ENCODE data around the gene ELMO1. TPM values are rescaled to one million over a fixed set of nuclear protein-coding genes. Genes with fewer than 3 reads are reported as not detected.

ELMO1 gene
- total RNA-seq, 1 experiment from 2014 or later: 7.8 TPM

DNA sequence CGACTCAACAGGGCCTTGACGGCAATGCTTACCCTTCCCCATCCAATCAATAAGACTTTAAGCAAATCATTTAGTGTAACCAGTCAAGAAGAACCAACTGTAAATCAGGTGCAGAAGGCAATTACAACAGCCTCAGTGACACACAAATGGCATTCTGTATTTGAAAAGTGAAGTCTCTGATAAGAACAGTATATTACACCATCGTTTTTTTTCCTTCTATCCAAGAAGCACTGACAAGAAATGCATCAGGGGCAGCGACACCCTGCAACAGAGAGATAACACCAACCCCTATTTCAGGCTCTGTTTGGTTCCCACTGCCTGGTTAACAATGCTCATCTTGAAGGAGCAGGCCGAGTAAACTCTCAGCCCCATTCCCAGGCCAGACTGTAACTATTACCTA lies 520.4 kb downstream of the ELMO1 start:
- Mint-ChIP-seq H3K9me3 (no peaks in the 10 kb centered on the region), H3K4me3 (no peak overlapping the region), H3K27ac (no peak overlapping the region), H3K4me1 (peaks cover under 1% of the 10 kb centered on the region in 2 experiments), H3K27me3 (ENCODE audit: low read depth) (no peaks in the 10 kb centered on the region; the same call in 1 of the 2 replicates), H3K36me3 (ENCODE audit: insufficient read depth in 1 of 3, low read depth in 3 of 3) (no peaks in the 10 kb centered on the region; a peak in 1 of 7 replicates)
- Histone ChIP-seq H3K9me3 (ENCODE audit: control insufficient read depth, low read depth, low read length) (no peaks in the 10 kb centered on the region), H3K4me1 (ENCODE audit: insufficient read depth, low read length) (no peaks in the 10 kb centered on the region), H3K4me2 (ENCODE audit: insufficient read depth, insufficient read length, low read length) (no peak overlapping the region), H3K79me1 (ENCODE audit: insufficient read depth, low read depth, low read length, poor library complexity, severe bottlenecking) (no peaks in the 10 kb centered on the region), H3K14ac (ENCODE audit: insufficient read depth, low read length) (no peak overlapping the region), H3K9ac (ENCODE audit: extremely low read depth, insufficient read length, low read length) (no peak overlapping the region), H3K27ac (ENCODE audit: insufficient read length, low read depth, low read length) (no peak overlapping the region), H3K4ac (ENCODE audit: low read depth, low read length) (no peak overlapping the region), H3T11ph (ENCODE audit: low read length) (no peak overlapping the region), H2BK5ac (ENCODE audit: insufficient read length, low read length) (no peak overlapping the region), H2BK20ac (ENCODE audit: low read depth, low read length, poor library complexity, severe bottlenecking) (no peak overlapping the region), H4K5ac (ENCODE audit: insufficient read length, low read depth, low read length) (no peak overlapping the region), H3K27me3 (ENCODE audit: insufficient read depth, low read length) (no peaks in the 10 kb centered on the region), H2BK15ac (ENCODE audit: low read depth, low read length) (no peak overlapping the region), H2BK120ac (ENCODE audit: low read depth, low read length, poor library complexity, severe bottlenecking) (no peak overlapping the region), H2BK12ac (ENCODE audit: insufficient read length, low read depth, low read length) (no peak overlapping the region), H3K56ac (ENCODE audit: insufficient read length, low read depth, low read length) (no peak overlapping the region), H3K23me2 (ENCODE audit: insufficient read length, low read depth, low read length, poor library complexity, severe bottlenecking) (no peaks in the 10 kb centered on the region), H3K79me2 (ENCODE audit: insufficient read depth, low read length) (no peaks in the 10 kb centered on the region), H2AFZ (ENCODE audit: low read length) (no peak overlapping the region), H3K18ac (ENCODE audit: insufficient read length, low read depth, low read length) (no peak overlapping the region), H3K23ac (ENCODE audit: insufficient read length, low read depth, low read length) (no peak overlapping the region), H2AK5ac (ENCODE audit: insufficient read length, low read length) (no peak overlapping the region), H4K20me1 (ENCODE audit: control insufficient read depth, insufficient read depth, insufficient read length) (no peaks in the 10 kb centered on the region), H4K91ac (ENCODE audit: insufficient read length, low read depth, low read length) (no peak overlapping the region), H4K8ac (replicated peaks; ENCODE audit: insufficient read length, low read depth, low read length) (no peak overlapping the region)
- DNase-seq: no peak
- no CpG with 5 or more reads among the region's 5 CpGs for WGBS (ENCODE audit: extremely low coverage, insufficient read length, low lambda C conversion rate)
- TF ChIP-seq, protein P1, sequence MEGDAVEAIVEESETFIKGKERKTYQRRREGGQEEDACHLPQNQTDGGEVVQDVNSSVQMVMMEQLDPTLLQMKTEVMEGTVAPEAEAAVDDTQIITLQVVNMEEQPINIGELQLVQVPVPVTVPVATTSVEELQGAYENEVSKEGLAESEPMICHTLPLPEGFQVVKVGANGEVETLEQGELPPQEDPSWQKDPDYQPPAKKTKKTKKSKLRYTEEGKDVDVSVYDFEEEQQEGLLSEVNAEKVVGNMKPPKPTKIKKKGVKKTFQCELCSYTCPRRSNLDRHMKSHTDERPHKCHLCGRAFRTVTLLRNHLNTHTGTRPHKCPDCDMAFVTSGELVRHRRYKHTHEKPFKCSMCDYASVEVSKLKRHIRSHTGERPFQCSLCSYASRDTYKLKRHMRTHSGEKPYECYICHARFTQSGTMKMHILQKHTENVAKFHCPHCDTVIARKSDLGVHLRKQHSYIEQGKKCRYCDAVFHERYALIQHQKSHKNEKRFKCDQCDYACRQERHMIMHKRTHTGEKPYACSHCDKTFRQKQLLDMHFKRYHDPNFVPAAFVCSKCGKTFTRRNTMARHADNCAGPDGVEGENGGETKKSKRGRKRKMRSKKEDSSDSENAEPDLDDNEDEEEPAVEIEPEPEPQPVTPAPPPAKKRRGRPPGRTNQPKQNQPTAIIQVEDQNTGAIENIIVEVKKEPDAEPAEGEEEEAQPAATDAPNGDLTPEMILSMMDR (conservative IDR thresholded peaks at IDR 0.05): no peak
